HG02642 (cell line): ENCODE measurements around the gene ZNF593OS.

Experiments
- ATAC-seq: cut with Tn5 transposase; IDR thresholded peaks from one replicate; pipeline ENCODE4 v1.9.1; 2021; ENCODE audit warnings: mild to moderate bottlenecking; ENCODE audit not compliant: unreplicated experiment, poor library complexity

The ZNF593OS gene

GRCh38 chr1:26160527-26161414, 10.9 kb downstream of the ZNF593OS start:
- no peak for ATAC-seq

GRCh38 chr1:26159743-26160039, 11.9 kb downstream of the ZNF593OS start:
- ATAC-seq = no peak

- no peak for ATAC-seq
Measured at GRCh38 chr1:26158908-26159742, 12.5 kb downstream of the ZNF593OS start, which contains the start of gene FAM110D. Gene FAM110D (plus strand): TSS chr1:26159079. CDS start chr1:26161292, 2,213 bp downstream.

DNA sequence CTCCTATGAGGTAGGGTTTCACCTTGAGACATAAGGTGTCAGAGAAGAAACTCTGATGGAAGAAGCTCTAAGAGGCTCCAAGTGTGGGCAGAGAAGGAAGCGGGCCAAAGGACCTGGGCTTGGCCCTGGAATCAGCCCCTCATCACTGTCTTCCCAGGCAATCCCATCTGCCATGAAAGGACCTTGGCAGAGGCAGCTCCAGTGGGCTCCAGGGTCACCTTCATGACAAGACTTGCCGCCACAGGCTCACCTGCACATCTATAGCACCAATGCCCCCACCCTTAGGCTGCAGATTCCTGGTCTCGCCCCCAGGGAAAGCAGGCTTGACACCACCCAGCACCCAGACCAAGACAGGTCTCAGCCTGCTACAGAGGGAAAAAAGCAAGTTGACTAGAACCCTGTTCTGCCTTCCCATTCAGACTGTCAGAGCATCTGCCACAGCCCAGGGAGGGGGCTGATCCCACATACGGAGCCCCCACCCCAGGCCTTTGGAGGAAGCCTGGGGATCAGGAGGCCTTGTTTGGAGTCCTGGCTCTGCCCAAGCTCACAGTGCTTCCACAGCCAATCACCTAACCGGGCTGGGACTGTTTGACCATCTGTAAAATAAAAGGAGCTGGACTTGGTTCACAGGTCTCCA, 13.2 kb downstream of the ZNF593OS start:
- no peak for ATAC-seq

- ATAC-seq = no peak
Measured at GRCh38 chr1:26156285-26157038, 15.2 kb downstream of the ZNF593OS start.

GRCh38 chr1:26155370-26156284, 16.0 kb downstream of the ZNF593OS start:
- no peak for ATAC-seq

- no peak for ATAC-seq
Measured at GRCh38 chr1:26154750-26155149, 16.9 kb downstream of the ZNF593OS start.

- ATAC-seq = no peak
Measured at GRCh38 chr1:26153966-26154532, 17.6 kb downstream of the ZNF593OS start.

- ATAC-seq = no peak
Measured at GRCh38 chr1:26148887-26149286, 22.7 kb downstream of the ZNF593OS start.

DNA sequence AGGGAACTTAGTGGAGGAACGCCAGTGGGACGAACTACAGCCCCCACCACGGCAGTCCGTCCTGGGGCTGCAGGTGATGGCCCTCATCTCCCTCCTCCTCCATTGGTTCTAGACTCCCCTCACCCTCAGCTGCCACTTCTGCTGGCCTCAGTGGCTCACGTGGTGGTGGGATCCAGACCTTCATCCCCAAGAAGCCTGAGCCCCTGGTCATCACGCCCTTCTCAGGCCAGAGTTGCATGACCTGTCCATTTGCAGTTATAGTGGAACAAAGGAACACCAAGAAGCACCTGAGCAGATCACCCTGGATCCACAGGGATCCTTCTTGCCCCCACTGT, 25.7 kb downstream of the ZNF593OS start:
- ATAC-seq = no peak

DNA sequence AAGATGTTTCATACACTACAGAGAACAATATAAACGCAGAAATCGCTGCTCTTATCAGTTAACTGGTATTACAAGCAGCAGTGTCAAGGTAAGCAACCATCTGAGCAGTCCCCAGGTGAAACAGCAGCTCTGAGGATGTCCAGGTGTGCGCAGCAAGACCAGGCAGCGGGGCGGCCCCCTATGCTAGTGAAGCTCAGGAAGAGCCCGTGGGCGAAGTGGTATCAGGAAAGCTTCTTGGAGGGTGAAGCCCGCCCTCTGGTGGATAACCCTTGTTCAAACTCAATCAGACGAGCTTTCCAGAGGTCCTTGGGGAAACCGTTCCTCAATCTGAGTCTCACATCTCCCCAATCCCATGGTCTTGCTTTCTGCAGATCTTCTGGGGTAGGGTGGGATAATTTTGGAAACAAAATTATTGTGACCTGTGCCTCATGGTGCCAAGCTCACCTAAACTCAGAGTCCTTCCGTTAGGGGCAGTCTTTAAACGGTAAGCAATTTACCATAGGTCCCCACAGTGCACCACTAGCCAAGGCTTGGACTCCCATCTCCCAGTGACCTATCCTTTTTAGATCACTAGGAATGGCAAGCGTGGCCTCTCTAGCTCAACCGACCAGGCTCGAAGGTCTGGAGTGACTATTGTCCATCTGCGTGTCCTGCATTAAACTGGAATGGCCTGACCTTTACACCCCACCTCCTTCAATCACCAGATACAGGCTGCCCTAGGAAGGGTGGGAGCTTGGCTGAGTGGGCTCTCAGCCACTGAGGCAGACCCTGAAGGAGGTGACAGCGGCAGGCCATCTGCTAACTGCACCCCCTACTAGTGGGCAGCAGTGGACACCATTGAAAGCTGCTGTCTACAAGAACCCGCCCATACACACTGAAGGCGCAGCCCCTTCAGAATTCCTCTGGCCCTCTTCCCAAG, 26.3 kb downstream of the ZNF593OS start:
- ATAC-seq = peak; percentile 64

DNA sequence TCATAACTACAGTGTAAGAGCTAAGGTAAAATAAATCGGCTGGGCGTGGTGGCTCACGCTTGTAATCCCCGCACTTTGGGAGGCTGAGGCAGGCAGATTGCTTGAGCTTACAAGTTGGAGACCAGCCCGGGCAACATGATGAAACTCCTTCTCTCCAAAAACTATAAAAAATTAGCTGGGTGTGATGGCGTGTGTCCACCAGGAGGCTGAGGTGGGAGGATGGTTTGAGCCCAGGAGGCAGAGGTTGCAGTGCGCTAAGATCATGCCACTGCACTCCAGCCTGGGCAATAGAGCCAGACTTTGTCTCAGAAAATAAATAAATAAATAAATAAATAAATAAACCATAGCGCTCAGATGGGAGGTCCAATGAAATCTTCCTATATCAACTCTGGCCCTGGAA, 29.5 kb downstream of the ZNF593OS start:
- ATAC-seq = no peak

DNA sequence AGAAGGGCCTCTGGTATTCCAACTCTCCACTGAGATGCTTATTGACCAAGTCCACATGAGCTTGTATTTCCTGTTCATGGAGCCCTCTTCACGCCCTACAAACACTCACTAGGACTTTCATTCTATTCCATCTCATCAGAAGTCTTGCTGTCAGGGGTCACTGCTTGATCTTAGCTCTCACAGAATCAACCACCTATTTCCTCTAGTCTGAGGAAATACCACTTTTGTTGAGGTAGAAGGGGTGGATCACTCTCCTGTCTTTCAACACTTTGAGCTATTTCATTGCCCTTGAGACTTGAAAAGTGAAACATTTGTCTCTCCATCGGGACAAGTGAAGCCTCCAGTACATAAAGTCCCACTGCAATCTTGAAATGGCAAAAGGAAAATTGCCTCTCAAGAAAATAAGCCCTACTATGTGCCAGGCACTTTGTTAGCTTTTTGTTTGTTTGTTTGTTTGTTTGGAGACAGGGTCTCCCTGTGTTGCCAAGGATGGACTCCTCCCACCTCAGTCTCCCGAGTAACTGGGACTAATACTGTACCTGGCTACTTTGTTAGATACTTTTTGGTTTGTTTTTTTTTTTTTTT, 32.6 kb downstream of the ZNF593OS start:
- ATAC-seq = no peak

DNA sequence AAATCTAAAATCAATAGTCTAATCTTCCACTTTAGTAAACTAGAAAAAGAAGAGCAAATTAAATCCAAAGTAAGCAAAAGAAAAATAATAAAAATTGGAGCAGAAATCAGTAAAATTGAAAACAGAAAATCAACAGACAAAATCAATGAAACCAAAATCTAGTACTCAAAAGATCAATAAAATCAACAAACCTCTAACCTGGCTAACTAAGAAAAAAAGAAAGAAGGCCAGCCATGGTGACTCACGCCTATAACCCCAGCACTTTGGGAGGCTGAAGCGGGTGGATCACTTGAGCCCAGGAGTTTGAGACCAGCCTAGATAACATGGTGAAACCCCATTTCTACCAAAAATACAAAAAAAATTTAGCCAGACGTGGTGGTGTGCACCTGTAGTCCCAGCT, 37.2 kb downstream of the ZNF593OS start:
- no peak for ATAC-seq

GRCh38 chr1:26132834-26133167, 38.8 kb downstream of the ZNF593OS start:
- ATAC-seq = no peak

- ATAC-seq = no peak
Measured at GRCh38 chr1:26132128-26132833, 39.4 kb downstream of the ZNF593OS start.

- ATAC-seq = no peak
Measured at GRCh38 chr1:26130695-26131094, 40.9 kb downstream of the ZNF593OS start.
